Gastrocnemius medialis (tissue), 4 donors: ENCODE measurements around the gene WDR37. TPM values are rescaled to one million over a fixed set of nuclear protein-coding genes. Genes with fewer than 3 reads are reported as not detected.

Source experiments
- ATAC-seq, 2 donors: fragments of 150-250 bp; one replicate each; pipeline ENCODE4 v1.9.1; 2016
- DNase-seq, 2 donors: peaks; one replicate each; pipeline ENCODE4 v3.0.0-alpha.2; 2019
- H3K27ac ChIP-seq, 4 donors: fragments of 200-600 bp; sonication (generic); 1 replicate in 1 of 4; 2 replicates in 3 of 4; pipeline ENCODE4 v1.5.1; 2016 to 2018; ENCODE audit warnings: mild to moderate bottlenecking in 2 of 4, moderate library complexity in 1 of 4
- H3K27me3 ChIP-seq, 3 donors: fragments of 200-600 bp; sonication (generic) in 2 of 3; 1 replicate in 1 of 3; 2 replicates in 2 of 3; pipeline versions ENCODE4 v1.5.1 to v1.6.0; 2016 to 2019; ENCODE audit warnings: mild to moderate bottlenecking in 1 of 3, moderate library complexity in 1 of 3
- H3K36me3 ChIP-seq, 2 donors: fragments of 200-600 bp; sonication (generic) in 1 of 2; one replicate each; pipeline ENCODE4 v1.5.1; 2017 to 2018
- H3K4me1 ChIP-seq, 2 donors: fragments of 200-600 bp; sonication (generic) in 1 of 2; one replicate each; pipeline ENCODE4 v1.5.1; 2016 to 2017; ENCODE audit warnings: mild to moderate bottlenecking in 2 of 2
- H3K4me3 ChIP-seq, 4 donors: fragments of 200-600 bp; sonication (generic) in 3 of 4; 1 replicate in 1 of 4; 2 replicates in 3 of 4; pipeline ENCODE4 v1.5.1; 2016 to 2019; ENCODE audit warnings: mild to moderate bottlenecking in 2 of 4
- H3K9me3 ChIP-seq, 3 donors: fragments of 200-600 bp; sonication (generic) in 2 of 3; 1 replicate in 1 of 3; 2 replicates in 2 of 3; pipeline ENCODE4 v1.5.1; 2016 to 2019
- CTCF ChIP-seq, 5 experiments: fragments of 450-650 bp in 3 of 5; fragments of 200-600 bp in 2 of 5; sonication (generic) in 2 of 5; IDR thresholded peaks in 4 of 5; conservative IDR thresholded peaks in 1 of 5; 1 replicate in 4 of 5; 2 replicates in 1 of 5; pipeline ENCODE4 v1.5.1; 2016 to 2019; ENCODE audit warnings: antibody characterized with exemption in 5 of 5, mild to moderate bottlenecking in 3 of 5, moderate library complexity in 3 of 5
- POLR2A ChIP-seq, 2 donors: fragments of 450-650 bp; IDR thresholded peaks; one replicate each; pipeline ENCODE4 v1.6.1; 2017; ENCODE audit warnings: antibody characterized with exemption in 2 of 2, mild to moderate bottlenecking in 2 of 2, moderate library complexity in 2 of 2
- in situ Hi-C, 4 donors: fragments of 200-750 bp; cut with MboI; loops; one replicate each; pipeline versions ENCODE4 v1.15.0 to v1.8.0; 2017; ENCODE audit warnings: low sequenced_read_pairs in 4 of 4
- intact Hi-C: fragments of 100-400 bp; cut with DNase I; formaldehyde crosslinking; loops from one replicate; pipeline ENCODE4 v1.15.1; 2023; ENCODE audit warnings: low total_unique reads
- total RNA-seq, 4 donors: library from RNA; depleted of rRNA; stranded (reverse); fragments of >200 nt; gene quantifications; one replicate each; pipeline versions ENCODE4 v1.1.0 to v1.2.3, GENCODE V29; 2016

The WDR37 gene
- total RNA-seq, 4 donors from 2014 or later, result 18.4 to 26.2 (median 23.2) TPM

GRCh38 chr10:1155791-1156615 lies 99.8 kb downstream of the WDR37 start:
- TF ChIP-seq CTCF (IDR thresholded peaks at IDR 0.05 in 4 of 5, conservative IDR thresholded peaks at IDR 0.05 in 1 of 5) (no peak), POLR2A (IDR thresholded peaks at IDR 0.05) (no peak)
- intact Hi-C loops (no loop called here), in situ Hi-C loops (no loop called here)
- no peak overlapping the region for H3K27ac ChIP-seq
- DNase-seq (no peak), ATAC-seq (no peak)
- H3K36me3 ChIP-seq, result no peaks in the 10 kb centered on the region
- H3K4me1 ChIP-seq, result no peaks in the 10 kb centered on the region
- no peaks in the 10 kb centered on the region for H3K27me3 ChIP-seq
- H3K9me3 ChIP-seq, result no peaks in the 10 kb centered on the region
- no peak overlapping the region for H3K4me3 ChIP-seq

DNA sequence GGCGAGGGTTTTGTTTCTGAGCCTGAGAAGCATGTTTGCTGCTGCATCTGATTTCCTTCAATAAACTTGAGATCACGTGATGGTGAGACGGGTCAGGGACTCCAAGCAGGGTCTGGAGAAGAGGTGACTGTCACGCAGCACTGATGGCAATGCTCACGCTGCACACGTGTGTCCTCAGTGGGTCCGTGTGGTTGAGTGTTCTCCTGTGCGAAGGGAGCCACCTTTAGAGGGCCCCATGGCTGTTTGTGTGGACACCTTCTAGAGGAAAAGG lies 100.4 kb downstream of the WDR37 start:
- in situ Hi-C loops, result no loop called here
- Histone ChIP-seq H3K27me3 (no peaks in the 10 kb centered on the region), H3K9me3 (no peaks in the 10 kb centered on the region), H3K36me3 (no peaks in the 10 kb centered on the region), H3K27ac (no peak overlapping the region), H3K4me3 (no peak overlapping the region), H3K4me1 (no peaks in the 10 kb centered on the region)
- TF ChIP-seq POLR2A (IDR thresholded peaks at IDR 0.05) (no peak), CTCF (IDR thresholded peaks at IDR 0.05 in 4 of 5, conservative IDR thresholded peaks at IDR 0.05 in 1 of 5) (no peak)
- intact Hi-C loops, result no loop called here
- ATAC-seq, result no peak
- DNase-seq, result no peak

DNA sequence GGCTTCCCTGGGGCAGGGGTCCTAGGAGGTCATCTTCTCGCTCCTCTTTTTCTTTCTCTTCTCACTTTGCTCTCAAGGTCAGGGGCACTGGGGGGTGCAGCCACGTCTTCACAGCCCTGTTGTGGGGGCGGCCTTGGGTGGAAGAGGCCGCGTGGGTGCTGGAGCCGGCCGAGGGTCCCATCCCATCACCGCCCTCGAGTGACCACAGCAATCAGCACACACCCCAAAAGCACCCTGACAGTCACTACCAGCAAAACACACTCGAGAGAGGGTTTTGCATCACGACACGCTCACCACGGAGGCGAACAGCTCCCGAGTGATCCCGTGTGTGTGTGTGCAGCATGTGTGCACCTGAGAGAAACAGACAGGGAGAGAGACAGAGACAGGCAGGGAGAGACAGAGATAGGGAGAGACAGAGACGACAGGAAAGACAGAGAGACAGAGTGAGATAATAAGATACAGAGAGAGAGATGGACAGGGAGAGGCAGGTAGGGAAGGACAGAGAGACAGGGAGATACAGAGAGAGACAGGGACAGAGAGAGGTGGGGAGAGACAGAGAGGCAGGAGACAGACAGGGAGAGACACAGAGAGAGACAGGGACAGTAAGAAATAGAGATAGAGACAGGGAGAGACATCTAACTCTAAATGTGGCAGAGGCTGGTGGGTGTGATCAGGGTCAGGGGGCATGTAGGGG lies 100.9 kb downstream of the WDR37 start:
- Histone ChIP-seq H3K27ac (no peak overlapping the region), H3K27me3 (no peaks in the 10 kb centered on the region), H3K36me3 (no peaks in the 10 kb centered on the region), H3K4me3 (no peak overlapping the region), H3K9me3 (no peaks in the 10 kb centered on the region), H3K4me1 (no peaks in the 10 kb centered on the region)
- in situ Hi-C loops (no loop called here), intact Hi-C loops (no loop called here)
- TF ChIP-seq POLR2A (IDR thresholded peaks at IDR 0.05) (no peak), CTCF (IDR thresholded peaks at IDR 0.05 in 4 of 5, conservative IDR thresholded peaks at IDR 0.05 in 1 of 5) (no peak)
- DNase-seq (no peak), ATAC-seq (no peak)

GRCh38 chr10:1157615-1157933 lies 101.4 kb downstream of the WDR37 start:
- H3K4me1 ChIP-seq, result no peaks in the 10 kb centered on the region
- ATAC-seq (no peak), DNase-seq (no peak)
- H3K36me3 ChIP-seq, result no peaks in the 10 kb centered on the region
- in situ Hi-C loops, result no loop called here
- no peak overlapping the region for H3K4me3 ChIP-seq
- TF ChIP-seq POLR2A (IDR thresholded peaks at IDR 0.05) (no peak), CTCF (IDR thresholded peaks at IDR 0.05 in 4 of 5, conservative IDR thresholded peaks at IDR 0.05 in 1 of 5) (no peak)
- H3K27ac ChIP-seq, result no peak overlapping the region
- intact Hi-C loops, result no loop called here
- no peaks in the 10 kb centered on the region for H3K27me3 ChIP-seq
- no peaks in the 10 kb centered on the region for H3K9me3 ChIP-seq
